Lung (tissue), 12 donors: Measurements from ENCODE around the gene PHAX. TPM values are rescaled to one million over a fixed set of nuclear protein-coding genes. Genes with fewer than 3 reads are reported as not detected.

Experiments used
- ATAC-seq: fragments of 200-7000 bp; cut with Tn5 transposase; one replicate; pipeline ENCODE4 v1.9.1; 2020; ENCODE audit warnings: moderate number of reproducible peaks; ENCODE audit not compliant: insufficient read depth, low FRiP score
- DNase-seq, 3 donors: peaks; one replicate each; pipeline ENCODE4 v3.0.0-alpha.2; 2013 to 2017
- H3K27ac ChIP-seq, 2 donors: one replicate each; pipeline ENCODE4 v1.5.1; 2013; ENCODE audit warnings: mild to moderate bottlenecking in 2 of 2, moderate library complexity in 2 of 2, control low read depth in 1 of 2, inconsistent platforms in 1 of 2, low read depth in 1 of 2, low read length in 1 of 2
- H3K27me3 ChIP-seq, 3 donors: one replicate each; pipeline ENCODE4 v1.5.1; 2013; ENCODE audit warnings: low read length in 2 of 3; ENCODE audit not compliant: control insufficient read depth in 3 of 3, insufficient read depth in 3 of 3
- H3K36me3 ChIP-seq, 4 donors: one replicate each; pipeline ENCODE4 v1.5.1; 2013; ENCODE audit warnings: low read length in 4 of 4, mild to moderate bottlenecking in 1 of 4, moderate library complexity in 1 of 4; ENCODE audit not compliant: control insufficient read depth in 4 of 4, insufficient read depth in 4 of 4
- H3K4me1 ChIP-seq, 5 donors: one replicate each; pipeline ENCODE4 v1.5.1; 2013; ENCODE audit warnings: low read length in 5 of 5, mild to moderate bottlenecking in 2 of 5, moderate library complexity in 1 of 5; ENCODE audit not compliant: control insufficient read depth in 5 of 5, insufficient read depth in 5 of 5
- H3K4me3 ChIP-seq: one replicate; pipeline ENCODE4 v1.5.1; 2013; ENCODE audit warnings: mild to moderate bottlenecking, control low read depth, moderate library complexity
- H3K9ac ChIP-seq, 2 donors: one replicate each; pipeline ENCODE4 v1.5.1; 2013; ENCODE audit warnings: low read length in 2 of 2, control low read depth in 1 of 2; ENCODE audit not compliant: insufficient read depth in 1 of 2
- H3K9me3 ChIP-seq, 4 donors: one replicate each; pipeline ENCODE4 v1.5.1; 2013; ENCODE audit warnings: low read length in 3 of 4, mild to moderate bottlenecking in 1 of 4, moderate library complexity in 1 of 4; ENCODE audit not compliant: control insufficient read depth in 4 of 4, insufficient read depth in 3 of 4
- WGBS, 2 donors: extraction: QIAGEN DNeasy Blood & Tissue Kit; methylation state at CpG; one replicate each; pipeline ENCODE4 v1.1.7; 2013; 5-methylcytosine and 5-hydroxymethylcytosine counted together
- polyA plus RNA-seq, 2 donors: library from polyadenylated mRNA; stranded (reverse); fragments of 200-250 nt; gene quantifications; one replicate each; pipeline ENCODE4 v1.2.1, GENCODE V29; 2013
- total RNA-seq, 2 donors: library from RNA; depleted of rRNA in 1 of 2; stranded (reverse); fragments of >200 nt in 1 of 2; gene quantifications; one replicate each; pipeline ENCODE4 v1.2.1, GENCODE V29; 2014 to 2021
- TF ChIP-seq, protein P1 (sequence below): IDR thresholded peaks from 2 replicates; pipeline ENCODE4 v1.5.1; 2012; ENCODE audit warnings: mild to moderate bottlenecking; ENCODE audit errors: control extremely low read depth, extremely low read depth
- donor health status: control.
- donor health status: control.
- donor health status: Bipolar disorder and iron deficiency.
- donor health status: healthy.
- donor health status: DM: yes; HTN: yes; CAD: no.

Gene PHAX
- total and polyA plus RNA-seq, 4 donors = 12.8 to 57.3 (median 18.0) TPM

DNA sequence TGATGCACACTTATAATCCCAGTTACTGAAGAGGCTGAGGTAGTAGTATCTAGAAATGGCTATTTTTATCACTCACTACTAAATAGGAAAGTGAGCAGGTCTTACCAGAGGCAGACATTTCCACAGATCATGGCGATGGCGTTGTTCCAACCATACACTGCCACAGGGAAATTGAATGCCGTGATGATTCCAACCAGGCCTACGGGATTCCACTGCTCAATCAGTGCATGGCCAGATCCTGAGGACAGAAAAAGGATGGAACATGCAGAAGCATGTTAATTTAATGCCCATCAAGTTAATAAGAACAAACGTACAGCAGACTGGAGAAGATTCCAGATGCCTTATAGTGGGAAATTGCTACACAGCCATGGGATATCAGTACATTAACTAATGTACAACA is 23.8 kb upstream of the PHAX start:
- no peaks in the 10 kb centered on the region for H3K9me3 ChIP-seq
- no peak for DNase-seq
- H3K27ac ChIP-seq = no peak overlapping the region
- no peak overlapping the region for H3K9ac ChIP-seq
- 94% methylated on average over 5 of the region's 5 CpGs for WGBS, 2 donors
- no peak for ATAC-seq
- H3K4me1 ChIP-seq = no peaks in the 10 kb centered on the region
- H3K36me3 ChIP-seq = peaks cover 14 to 20% (median 18%) of the 10 kb centered on the region in 4 donors
- no peaks in the 10 kb centered on the region for H3K27me3 ChIP-seq
- TF ChIP-seq, protein P1, sequence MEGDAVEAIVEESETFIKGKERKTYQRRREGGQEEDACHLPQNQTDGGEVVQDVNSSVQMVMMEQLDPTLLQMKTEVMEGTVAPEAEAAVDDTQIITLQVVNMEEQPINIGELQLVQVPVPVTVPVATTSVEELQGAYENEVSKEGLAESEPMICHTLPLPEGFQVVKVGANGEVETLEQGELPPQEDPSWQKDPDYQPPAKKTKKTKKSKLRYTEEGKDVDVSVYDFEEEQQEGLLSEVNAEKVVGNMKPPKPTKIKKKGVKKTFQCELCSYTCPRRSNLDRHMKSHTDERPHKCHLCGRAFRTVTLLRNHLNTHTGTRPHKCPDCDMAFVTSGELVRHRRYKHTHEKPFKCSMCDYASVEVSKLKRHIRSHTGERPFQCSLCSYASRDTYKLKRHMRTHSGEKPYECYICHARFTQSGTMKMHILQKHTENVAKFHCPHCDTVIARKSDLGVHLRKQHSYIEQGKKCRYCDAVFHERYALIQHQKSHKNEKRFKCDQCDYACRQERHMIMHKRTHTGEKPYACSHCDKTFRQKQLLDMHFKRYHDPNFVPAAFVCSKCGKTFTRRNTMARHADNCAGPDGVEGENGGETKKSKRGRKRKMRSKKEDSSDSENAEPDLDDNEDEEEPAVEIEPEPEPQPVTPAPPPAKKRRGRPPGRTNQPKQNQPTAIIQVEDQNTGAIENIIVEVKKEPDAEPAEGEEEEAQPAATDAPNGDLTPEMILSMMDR = no peak
- H3K4me3 ChIP-seq = no peak overlapping the region

GRCh38 chr5:126577415-126577814 is 23.3 kb upstream of the PHAX start:
- TF ChIP-seq, protein P1 = no peak
- Histone ChIP-seq H3K4me3 (no peak overlapping the region), H3K27ac (no peak overlapping the region), H3K4me1 (no peaks in the 10 kb centered on the region), H3K9me3 (no peaks in the 10 kb centered on the region), H3K9ac (no peak overlapping the region), H3K36me3 (peaks cover 14 to 20% (median 18%) of the 10 kb centered on the region in 4 donors), H3K27me3 (no peaks in the 10 kb centered on the region)
- ATAC-seq (no peak), DNase-seq (no peak)
- 89 to 91% methylated on average over 5 of the region's 5 CpGs for WGBS, 2 donors

DNA sequence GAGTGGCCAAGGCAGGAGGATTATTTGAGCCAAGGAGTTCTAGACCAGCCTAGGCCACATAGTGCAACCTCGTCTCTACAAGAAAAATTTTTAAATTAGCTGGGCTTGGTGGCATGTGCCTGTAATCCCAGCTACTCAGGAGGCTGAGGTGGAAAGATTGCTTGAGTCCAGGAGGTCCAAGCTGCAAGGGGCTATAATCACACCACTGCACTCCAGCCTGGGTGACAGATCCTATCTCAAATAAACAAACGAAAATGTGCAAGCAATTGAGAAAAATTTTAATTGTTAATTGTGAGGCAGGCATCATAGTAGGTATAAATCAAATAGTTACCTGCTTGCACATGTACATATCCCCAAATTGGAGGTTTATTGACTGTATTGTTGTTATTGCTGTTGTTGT is 21.0 kb upstream of the PHAX start:
- Histone ChIP-seq H3K4me3 (no peak overlapping the region), H3K36me3 (peaks cover 14 to 24% (median 21%) of the 10 kb centered on the region in 4 donors), H3K4me1 (no peaks in the 10 kb centered on the region), H3K9ac (no peak overlapping the region), H3K27me3 (no peaks in the 10 kb centered on the region), H3K27ac (no peak overlapping the region), H3K9me3 (no peaks in the 10 kb centered on the region)
- DNase-seq (no peak), ATAC-seq (no peak)
- TF ChIP-seq, protein P1 = no peak
- 88 to 96% methylated on average over 2 of the region's 2 CpGs for WGBS, 2 donors

- Histone ChIP-seq H3K36me3 (peaks cover 11 to 25% (median 15%) of the 10 kb centered on the region in 4 donors), H3K9ac (no peak overlapping the region), H3K9me3 (no peaks in the 10 kb centered on the region), H3K4me1 (peaks cover 0 to 3% (median 0%) of the 10 kb centered on the region in 5 donors), H3K4me3 (no peak overlapping the region), H3K27me3 (no peaks in the 10 kb centered on the region), H3K27ac (no peak overlapping the region)
- ATAC-seq (no peak), DNase-seq (no peak)
- WGBS, 2 donors = 97% methylated on average over 3 of the region's 3 CpGs
- TF ChIP-seq, protein P1 = no peak
These were observed 17.0 kb upstream of the PHAX start for GRCh38 chr5:126583761-126584160.
